OCI-M1 (cell line): ENCODE data around the gene CSTPP1.
"Not testable (repeated sequence)": the region's sequence is repeated elsewhere in the genome, so short reads cannot be mapped to it uniquely, and the experiment has no call there.

Experiments used
- DNase-seq: peaks from one replicate; lab custom pipeline; 2025; lab: John Stamatoyannopoulos, UW

The CSTPP1 gene

GRCh38 chr11:47181271-47181670 lies 244.7 kb downstream of the CSTPP1 start:
- DNase-seq, result no peak

- no peak for DNase-seq
Observed at GRCh38 chr11:47182380-47182779, 245.8 kb downstream of the CSTPP1 start.

- DNase-seq, result no peak
Observed at GRCh38 chr11:47183031-47183856, 246.7 kb downstream of the CSTPP1 start.

GRCh38 chr11:47183969-47184368 lies 247.4 kb downstream of the CSTPP1 start:
- DNase-seq, result no peak

- DNase-seq, result no peak
Observed at GRCh38 chr11:47184711-47185304, 248.2 kb downstream of the CSTPP1 start.

GRCh38 chr11:47185305-47186075 lies 248.9 kb downstream of the CSTPP1 start:
- no peak for DNase-seq

GRCh38 chr11:47186076-47186699 lies 249.6 kb downstream of the CSTPP1 start, which contains the start of gene PACSIN3:
Gene PACSIN3, minus strand, starts transcription at chr11:47186434. Its CDS starts 3,707 bp downstream, at chr11:47182727.
- peak; percentile 21 for DNase-seq

GRCh38 chr11:47186700-47187695 lies 250.4 kb downstream of the CSTPP1 start:
- no peak for DNase-seq

GRCh38 chr11:47187723-47188122 lies 251.2 kb downstream of the CSTPP1 start:
- no peak for DNase-seq

GRCh38 chr11:47188259-47188658 lies 251.7 kb downstream of the CSTPP1 start:
- DNase-seq, result no peak

- no peak for DNase-seq
Observed at GRCh38 chr11:47189100-47189834, 252.7 kb downstream of the CSTPP1 start.

- DNase-seq, result not testable (repeated sequence)
Observed at GRCh38 chr11:47191137-47191536, 254.6 kb downstream of the CSTPP1 start.

- peak; percentile 9 for DNase-seq
Observed at GRCh38 chr11:47192111-47192510, 255.6 kb downstream of the CSTPP1 start.

GRCh38 chr11:47198161-47198560 lies 261.6 kb downstream of the CSTPP1 start:
- not testable (repeated sequence) for DNase-seq

- no peak for DNase-seq
Observed at GRCh38 chr11:47201015-47201414, 264.5 kb downstream of the CSTPP1 start.

- no peak for DNase-seq
Observed at GRCh38 chr11:47202576-47202975, 266.0 kb downstream of the CSTPP1 start.

- DNase-seq, result no peak
Observed at GRCh38 chr11:47204637-47204989, 268.1 kb downstream of the CSTPP1 start.

GRCh38 chr11:47206577-47206976 lies 270.0 kb downstream of the CSTPP1 start:
- not testable (repeated sequence) for DNase-seq

- DNase-seq, result no peak
Observed at GRCh38 chr11:47207459-47207858, 270.9 kb downstream of the CSTPP1 start.

GRCh38 chr11:47208008-47208552 lies 271.5 kb downstream of the CSTPP1 start:
- not testable (repeated sequence) for DNase-seq
